GM12874 (cell line): ENCODE data around the gene DNLZ.

Experiments
- CTCF ChIP-seq: IDR thresholded peaks from 2 replicates; pipeline ENCODE4 v1.5.1; 2011; ENCODE audit warnings: low read depth, mild to moderate bottlenecking, control low read depth, low read length, moderate library complexity; ENCODE audit not compliant: insufficient read depth

DNLZ gene

GRCh38 chr9:136310273-136311030, 53.1 kb downstream of the DNLZ start:
- TF ChIP-seq CTCF = no peak

DNA sequence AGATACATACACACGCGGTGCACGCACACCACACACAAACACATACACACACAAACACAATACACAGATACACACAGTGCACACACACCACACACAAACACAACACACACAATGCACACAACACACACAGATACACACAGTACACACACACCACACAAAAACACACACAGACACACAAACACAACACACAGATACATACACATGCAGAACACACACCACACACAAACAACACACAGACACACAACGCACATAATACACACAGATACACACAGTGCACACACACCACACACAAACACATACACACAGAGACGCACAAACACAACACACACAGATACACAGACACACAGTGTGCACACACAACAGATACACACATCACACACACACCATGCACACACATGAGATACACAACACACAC, 53.7 kb downstream of the DNLZ start:
- no peak for TF ChIP-seq CTCF
